NCI-H2196 treated with DMSO at 0.1 percent for 48 hours (cell line): ENCODE results near the gene BRD2.

ENCODE experiments used
- DNase-seq: peaks from one replicate; lab custom pipeline; 2025; ENCODE audit not compliant: unreplicated experiment; lab: John Stamatoyannopoulos, UW

Gene BRD2

DNA sequence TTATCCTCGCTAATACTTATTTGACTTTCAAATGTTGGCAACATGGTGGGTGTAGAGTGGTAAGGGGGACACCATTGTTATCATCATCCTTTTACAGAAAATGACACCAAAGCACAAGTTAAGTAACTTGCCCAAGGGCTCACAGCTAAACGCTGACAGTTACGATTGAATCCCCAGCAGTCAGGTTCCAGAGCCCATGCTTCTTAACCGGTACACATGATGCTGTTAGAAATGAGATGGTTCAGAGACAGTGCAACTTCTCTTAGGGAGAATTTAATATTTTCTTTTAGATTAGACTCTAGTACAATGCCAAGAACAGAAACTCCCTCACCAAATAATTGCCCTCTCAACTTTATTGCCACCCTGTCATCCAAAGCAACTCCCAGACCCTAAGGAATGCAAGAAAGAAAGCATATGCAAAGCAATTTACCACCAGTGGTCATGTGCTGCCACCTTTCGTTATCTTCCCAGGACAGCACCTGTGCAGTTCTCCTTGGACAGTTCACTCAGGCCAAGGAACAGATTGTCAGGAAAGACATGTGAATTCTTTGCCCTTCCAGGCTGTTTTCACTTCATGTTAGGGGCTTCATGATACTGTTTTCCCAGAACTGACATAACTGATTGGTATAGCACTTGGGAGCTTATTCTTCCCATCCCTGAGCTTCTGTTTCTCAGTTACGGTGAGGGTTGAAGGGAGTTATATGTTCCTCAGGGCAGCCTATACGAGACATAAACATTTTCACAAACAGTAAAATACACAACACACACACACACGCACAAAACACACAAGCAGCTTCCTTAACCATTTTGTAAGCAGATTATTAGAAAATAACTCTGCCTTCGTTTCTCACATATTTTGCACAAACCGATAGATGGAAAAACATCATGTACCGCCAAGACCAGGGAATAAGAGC, 20.6 kb upstream of the BRD2 start:
- peak; percentile 8 for DNase-seq

DNA sequence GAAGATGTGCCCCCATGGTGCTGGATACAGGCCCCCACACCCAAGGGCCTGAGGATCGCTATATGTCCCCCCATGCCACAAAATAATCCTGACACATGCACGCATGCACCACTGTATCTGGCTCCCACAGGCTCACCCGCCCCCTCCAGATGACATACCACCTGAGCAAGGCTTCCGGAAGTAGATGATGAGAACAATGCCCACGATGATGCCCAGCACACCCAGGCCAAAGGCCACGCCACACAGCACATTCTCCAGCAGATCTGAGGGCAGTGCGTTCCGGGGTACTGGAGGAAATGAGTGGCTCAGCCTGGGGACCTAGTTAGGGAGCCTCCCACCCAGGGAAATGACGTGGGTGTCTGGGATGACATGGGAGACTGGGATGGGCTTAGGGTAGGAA, 19.3 kb upstream of the BRD2 start:
- DNase-seq, result no peak

DNA sequence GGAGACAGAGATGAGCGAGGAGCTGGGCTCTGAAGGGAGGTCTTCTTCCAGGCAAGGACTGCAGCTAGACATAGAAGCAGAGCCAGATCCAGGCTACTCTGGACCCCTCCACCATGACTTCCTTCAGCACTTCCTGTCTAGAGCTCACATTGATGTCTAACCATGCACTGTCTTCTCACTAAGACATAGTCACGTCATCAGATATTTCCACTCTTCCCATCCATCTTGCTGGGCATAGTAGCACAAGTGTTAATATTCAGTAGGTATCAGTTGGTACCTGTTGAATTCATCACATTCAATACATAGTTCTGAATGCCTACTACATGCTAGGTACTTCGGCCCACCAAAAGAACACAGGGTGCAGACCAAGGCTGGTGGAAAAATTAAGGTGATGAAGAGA, 18.4 kb upstream of the BRD2 start:
- DNase-seq, result no peak

DNA sequence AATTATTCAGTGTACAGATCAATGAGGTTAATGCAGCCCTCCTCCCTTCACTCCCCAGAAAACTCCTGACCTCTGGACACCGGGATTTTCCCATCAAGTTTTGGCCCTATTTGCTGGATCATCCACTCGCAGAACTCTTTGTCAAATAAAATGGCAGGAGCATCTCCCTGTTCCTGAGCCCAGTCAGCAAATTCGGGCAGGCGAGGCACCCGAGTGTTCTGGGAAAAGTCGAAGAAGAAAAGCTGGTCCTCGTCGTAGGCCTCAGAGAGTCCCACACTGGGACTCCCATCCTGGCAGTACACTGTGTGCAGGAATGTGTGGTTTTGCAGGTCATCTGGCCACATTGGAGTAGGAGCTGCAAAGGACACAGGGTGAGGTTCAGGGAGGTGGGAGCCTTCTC, 17.9 kb upstream of the BRD2 start:
- no peak for DNase-seq

DNA sequence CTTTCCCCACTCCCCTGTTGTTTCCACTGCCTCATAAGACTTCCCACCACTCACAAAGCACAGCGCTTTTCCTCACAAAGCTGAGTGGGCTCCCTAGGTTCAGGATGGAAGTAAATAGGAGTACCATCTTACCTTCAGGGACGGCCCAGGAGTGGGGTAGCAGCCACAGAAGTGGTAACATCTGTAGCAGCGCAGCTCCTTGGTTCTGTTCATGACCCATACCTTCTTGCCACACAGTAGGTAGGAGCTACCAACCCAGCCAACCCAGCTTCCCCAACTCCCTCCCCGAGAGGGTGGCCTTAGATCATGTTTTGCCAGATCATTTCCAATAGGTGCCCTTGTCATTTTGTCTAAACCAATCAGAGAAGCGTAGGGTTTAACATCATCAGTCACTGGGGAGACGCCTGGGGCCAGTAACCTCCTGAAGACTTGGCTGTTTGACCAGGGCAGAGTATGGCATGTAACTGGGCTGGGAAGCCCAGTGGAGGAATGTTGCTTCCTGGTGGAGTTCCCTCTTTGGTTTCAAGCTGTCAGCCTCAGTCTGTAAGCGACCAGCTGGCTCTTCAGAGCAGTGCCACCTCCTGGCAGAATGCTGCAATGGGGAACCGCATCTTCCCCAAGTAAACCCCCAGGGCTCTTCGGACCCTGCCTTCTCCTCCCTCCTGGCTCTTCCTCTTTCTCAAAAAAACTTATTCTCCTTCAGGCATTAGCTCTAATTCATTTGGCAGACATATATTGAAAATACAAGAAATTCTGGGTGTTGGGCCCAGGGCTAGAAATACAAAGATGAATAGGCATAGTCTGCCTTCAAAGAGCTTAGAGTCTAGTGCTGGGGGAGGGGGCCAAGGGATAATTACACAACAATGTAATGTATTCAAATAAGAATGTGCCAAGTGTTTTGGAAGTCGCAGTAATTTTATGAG, 15.3 kb upstream of the BRD2 start, which contains the start of gene HLA-DMA:
TSS of gene HLA-DMA (minus strand) at position 281 of the 923 bp plus-strand sequence. CDS start at position 220, 61 bp downstream.
- peak; percentile 86 for DNase-seq

DNA sequence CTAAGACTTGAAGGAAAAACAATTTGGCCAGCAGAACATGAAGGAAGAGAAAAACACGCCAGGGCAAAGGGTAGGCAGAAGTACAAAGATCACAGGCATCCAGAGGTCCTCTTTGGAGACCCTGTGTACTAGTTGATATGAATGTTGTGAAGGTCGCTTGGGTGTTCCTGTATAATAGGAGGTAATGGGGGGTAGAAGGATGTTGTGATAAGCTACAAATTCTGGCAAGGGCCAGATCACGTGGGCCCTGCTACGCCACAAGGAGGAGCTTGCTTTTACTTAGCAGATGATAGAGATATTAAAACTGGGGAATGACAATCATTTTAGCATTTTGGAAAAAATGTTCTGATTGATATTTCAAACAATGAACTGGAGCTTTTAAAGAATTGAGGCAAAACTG, 14.6 kb upstream of the BRD2 start:
- DNase-seq, result no peak

DNA sequence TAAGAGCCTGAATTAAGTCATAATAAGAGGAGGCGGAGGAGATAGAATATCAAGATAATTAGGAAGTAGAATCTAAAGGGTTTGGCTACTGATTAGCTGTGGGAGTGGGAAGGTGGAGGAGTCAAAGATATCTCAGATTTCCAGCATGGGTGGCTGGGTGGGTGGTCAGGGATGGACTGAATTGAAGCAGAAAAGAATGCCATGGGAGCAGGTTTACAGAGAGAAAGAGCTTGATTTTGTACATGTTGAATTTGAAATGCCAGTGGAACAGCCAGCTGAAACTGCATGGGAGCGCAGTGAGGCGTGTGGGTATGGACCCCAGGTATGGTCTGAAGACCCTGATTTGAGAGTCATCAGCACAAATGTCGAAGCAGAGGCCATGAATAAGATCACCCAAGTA, 14.1 kb upstream of the BRD2 start:
- no peak for DNase-seq

DNA sequence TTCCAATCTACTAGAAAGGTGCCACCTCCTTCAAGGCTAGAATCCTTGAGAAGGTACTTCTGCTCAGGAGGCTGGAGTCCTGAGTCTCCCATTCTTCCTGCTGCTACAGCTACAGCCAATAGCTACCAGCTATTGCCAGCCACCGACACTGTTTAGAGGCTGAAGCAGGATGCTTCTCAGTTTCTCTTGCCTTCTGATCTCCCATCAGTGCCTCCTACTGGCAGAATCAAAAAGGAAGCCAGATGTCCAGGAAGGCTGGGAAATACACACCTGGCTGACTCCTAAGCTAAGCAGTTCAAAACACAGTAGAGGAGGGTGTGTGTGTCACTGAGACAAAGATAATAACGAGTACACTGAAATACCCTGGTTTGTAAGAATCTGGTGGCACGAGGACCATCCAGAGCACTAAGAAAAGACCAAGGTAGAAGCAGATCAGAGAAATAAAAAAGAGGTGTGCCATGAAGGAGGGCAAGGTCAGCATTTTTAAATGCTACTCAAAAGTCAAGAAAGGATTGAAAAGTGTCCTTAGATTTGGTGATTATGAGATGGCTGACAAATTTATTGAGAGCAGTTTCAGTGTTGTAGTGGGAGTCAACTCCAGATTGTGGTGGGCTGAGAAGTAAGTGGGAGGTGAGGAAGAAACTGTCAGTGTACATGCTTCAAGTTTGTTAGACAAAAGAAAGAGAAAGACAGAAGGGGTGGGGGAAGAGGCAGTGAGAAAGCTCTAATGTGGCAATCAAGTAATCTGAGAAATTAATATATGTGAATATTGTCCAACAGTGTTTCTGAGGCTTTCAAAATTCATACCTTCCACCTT, 13.2 kb upstream of the BRD2 start:
- DNase-seq, result no peak

DNA sequence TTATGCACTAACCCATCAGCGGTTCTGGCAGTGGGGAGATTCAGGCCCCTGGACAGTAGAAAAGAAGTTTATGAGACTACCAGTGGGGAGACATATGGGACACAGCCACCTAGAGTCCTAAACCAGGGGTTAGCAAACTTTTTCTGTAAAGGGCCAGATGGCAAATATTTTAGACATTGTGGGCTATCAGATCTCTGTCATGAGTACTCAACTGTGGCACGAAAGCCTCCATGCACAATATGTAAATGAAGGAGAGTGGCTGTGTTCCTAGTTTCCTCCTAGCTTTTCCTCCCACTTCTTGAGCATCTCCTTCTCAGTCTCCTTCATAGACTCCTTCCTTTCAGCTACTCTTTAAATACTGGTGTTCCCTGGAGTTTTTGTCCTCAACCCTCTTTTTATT, 12.2 kb upstream of the BRD2 start:
- DNase-seq, result no peak

DNA sequence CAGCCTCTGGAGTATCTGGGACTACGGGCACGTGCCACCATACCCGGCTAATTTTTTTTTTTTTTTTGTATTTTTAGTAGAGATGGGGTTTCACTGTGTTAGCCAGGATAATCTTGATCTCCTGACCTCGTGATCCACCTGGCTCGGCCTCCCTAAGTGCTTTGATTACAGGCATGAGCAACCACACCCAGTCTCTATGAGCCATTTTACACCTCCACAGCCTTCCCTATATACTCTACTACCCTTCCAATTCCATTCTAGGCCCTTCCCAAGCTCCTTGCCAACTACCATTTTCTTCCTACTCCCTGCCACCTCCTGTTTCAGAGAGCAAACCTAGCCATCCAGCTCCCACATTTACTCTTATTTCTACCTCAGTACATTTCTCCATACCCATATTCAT, 7.8 kb upstream of the BRD2 start:
- no peak for DNase-seq

DNA sequence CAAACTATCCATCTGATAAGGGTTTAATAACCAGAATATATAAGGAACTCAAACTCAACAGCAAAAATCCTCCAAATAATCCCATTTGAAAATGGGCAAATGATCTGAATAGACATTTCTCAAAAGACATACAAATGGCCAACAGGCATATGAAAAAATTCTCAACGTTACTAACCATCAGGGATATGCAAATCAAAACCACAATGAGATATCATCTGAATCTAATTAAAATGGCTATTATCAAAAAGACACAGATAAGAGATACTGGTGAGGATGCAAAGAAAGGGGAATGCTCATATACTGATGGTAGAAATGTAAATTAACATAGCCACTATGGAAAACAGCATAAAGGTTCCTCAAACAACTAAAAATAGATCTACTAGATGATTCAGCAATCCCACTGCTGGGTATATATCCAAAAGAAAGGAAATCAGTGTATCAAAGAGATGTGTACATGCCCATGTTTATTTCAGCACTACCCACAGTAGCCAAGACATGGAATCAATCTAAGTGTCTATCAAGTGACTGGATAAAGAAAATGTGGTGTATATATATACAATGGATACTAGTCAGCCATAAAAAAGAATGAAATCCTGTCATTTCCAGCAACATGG, 6.1 kb upstream of the BRD2 start:
- no peak for DNase-seq

DNA sequence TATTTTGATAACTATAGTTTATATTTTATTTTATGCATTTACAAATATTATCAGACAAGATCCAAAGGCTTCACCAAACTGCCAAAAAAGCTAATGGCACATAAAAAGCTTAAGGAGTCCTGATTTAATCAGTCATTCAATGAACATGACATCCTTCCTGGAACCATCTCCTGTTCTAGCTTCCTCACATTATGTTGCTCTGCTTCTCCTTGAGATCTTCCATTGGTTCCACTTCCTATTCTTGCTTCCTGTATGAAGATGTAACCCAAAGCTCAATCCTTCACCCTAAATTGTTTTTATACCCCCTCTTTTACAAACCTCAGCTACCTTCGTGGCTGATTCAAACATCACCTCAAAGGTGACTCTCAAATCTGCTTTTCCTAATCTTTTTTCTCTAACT, 4.5 kb upstream of the BRD2 start:
- DNase-seq, result no peak

DNA sequence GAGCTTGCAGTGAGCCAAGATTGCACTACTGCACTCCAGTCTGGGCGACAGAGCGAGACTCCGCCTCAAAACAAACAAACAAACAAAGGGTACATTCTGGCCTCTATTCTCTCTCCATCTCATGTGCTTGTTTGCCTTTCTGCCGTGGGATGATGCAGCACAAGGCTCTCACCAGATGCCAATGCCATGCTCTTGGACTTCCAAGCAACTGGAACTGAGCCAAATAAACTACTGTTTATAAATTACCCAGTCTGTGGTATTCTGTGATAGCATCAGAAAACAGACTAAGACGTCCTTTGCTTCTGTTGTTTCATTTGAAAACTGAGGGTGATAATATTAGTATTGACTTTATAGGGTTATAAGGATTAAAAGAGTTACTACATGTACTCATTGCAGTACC, 3.6 kb upstream of the BRD2 start:
- no peak for DNase-seq

DNA sequence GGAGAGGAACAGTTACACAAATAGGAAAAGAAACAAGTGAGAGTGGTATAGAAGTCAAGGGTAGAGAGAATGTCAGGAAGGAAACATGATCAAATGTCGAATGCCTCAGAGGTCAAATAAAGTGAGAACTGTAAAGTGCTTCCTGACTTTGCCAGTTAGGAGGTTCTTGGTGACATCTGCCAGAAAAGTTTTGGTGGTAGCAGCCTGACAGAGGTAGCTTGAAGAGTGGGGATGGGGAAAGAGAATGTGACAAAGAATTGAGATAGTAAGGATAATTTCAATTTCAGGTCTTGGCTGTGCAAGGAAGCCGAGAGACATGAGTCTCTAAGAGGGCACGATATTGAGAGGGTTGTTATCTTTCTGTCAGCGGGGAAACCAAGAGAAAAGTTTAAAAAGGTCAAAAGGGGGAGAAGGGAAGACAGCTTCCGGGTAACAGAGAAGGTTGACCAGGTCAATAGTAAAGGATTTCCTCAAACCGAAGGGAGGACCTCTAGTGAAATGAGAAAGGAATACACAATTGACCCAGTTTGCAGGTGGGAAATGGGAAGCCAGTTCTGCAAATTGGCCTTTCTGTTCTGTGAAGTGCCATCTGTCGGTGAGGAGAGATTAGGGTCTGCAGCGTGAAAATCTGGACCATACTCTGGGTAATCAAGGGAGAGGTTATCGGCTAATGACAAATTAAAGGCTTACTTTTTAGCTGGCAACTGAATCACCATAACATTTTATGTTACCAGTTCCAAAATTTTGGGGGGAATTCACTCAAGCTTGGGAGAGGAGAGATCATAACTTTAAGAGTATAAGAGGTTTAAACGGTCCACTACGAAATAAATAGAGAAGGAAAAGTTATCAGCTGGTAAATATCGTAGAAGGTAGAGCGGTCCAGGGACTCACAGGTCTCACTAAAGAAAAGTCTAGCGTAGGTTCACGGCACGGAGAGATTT, 973 bp upstream of the BRD2 start:
- DNase-seq, result peak; percentile 56

DNA sequence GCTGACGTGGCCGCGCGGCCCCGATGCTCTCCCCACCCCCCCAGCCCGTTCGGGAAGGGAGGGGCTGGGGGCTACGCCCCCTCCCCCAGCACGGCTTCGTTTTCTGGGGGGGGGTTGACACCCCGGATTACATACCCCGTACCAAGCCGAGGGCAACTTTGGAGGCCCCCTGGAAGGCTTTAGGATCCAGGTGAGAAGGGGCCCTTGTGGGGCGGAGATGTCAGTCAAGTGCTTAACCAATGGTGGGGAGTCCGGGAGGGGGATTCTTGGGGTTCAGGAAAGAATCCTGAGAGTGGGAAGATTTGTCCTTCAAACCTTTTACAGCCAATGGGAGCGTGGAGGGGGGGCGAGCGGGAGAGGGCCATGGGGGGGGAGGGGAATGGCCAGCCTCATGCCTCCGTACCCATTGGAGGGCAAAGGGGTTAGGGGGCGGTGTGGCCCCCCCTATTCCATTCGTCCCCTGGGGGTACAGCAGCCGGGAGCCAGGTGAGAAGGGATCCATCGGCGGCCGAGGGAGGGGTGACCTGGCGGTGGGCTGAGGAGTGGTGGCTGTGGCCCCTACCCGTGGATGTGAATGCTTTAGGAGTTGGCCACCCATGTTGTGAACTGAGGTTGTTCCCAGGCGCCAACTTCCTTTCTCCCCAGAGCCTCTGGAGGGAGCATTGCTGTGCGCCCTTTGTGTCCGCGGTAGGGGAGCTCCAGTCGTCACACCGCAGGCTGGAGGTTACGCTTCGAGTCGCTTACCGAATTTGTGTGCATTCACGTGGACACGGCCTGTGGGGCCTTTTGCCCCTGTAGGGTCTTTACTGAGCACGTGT, 682 bp downstream of the BRD2 start:
- DNase-seq, result peak; percentile 54

DNA sequence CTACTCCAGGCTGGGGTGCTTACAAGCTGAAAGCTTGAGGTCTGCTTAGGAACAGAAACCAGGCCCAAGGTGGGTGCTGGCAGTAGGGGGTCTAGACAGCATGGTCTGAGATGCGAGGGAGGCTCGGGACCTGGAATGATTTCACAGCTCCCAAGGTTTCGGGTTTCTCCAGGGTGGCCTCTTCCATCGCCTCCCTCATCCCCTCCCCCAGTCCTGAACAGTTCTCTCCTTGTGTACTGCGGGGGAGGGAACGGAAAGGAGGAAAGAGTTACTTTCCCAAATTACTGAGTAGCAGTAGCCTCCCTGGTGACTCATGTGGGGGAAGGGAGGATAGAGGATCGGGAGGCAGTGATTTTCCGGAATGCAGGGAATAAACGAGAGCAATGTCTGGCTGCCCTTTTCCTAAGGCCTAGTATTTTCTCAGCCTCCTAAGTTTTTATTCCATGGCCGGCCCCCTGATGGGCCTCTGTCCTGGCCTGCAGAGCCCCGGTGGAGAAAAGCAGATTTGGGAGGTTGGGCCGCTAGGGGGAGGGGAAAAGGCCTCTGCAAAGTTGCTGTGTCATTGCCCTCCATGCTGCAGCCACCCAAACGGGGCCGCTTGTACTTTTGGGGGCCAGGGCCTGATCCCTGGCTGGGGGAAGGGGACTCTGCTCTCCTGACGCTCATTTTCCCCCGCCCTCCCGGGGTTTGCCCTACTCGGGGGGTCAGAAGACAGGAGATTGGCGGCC, 1.5 kb downstream of the BRD2 start:
- DNase-seq, result peak; percentile 64

DNA sequence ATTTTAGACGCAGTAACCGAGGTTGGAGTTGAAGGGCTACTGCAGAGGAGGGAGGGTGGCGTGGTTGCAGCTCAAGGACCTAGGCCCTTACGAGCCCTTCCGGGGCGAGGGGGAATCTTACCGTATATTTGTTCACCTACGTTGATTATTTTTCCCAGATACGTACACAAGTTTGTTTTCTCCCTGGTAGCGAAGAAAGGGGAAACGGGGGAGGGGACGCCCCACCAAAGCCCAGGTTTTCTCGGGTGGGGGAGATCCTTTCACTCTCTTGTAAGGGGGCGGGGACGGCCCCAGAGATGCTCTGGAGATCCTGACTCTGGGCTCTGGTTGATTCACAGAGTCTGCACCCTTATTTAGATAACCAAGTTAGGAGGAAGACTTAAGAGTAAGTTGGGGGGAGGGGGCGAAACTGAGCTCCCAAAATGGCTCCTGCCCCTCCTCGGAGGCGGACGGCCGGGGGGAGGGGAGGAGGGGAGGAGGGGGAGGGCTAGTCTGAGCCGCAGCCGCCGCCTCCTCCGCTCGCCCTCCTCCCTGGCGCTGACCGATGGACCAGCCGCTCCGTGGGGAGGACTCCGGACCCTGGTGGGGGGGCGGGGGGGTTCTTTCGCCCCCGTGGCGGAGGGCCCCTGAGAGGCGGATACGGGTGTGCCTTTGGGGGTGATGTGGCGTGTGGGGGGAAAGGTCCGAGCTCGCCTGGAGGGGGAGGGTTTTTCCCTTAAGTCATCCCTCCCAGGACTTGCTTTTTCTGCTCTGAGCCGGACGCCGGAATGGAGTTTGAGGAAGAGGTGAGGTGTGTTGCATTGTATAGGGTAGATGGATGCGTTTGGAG, 2.2 kb downstream of the BRD2 start:
- peak; percentile 69 for DNase-seq
